ENCODE data around the gene TSPYL6. TPM values are rescaled to one million over a fixed set of nuclear protein-coding genes. Genes with fewer than 3 reads are reported as not detected.

The TSPYL6 gene
- total RNA-seq, 1 experiment from 2014 or later: not detected

DNA sequence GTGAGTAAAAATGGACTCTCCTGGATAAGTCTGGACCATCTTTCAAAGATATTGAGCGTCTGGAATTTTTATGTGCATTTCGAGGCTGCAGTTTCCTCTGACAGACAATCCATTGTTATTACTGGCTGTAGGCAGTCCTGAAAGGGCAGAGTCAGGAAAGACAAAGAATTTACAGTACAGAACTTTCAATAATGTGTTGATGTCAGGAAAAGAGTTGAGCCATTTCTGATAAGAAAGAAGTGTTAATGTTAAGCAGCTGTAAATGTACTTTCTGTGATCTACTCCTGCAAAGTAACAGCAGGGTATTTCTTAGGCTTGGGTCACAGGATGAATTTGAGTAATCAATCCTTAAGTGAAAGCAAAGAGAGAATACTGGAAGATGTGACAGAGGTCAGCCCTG, 29.8 kb downstream of the TSPYL6 start:
- Mint-ChIP-seq H3K9me3 (peaks cover 5% of the 10 kb centered on the region), H3K27me3 (ENCODE audit: low read depth) (no peaks in the 10 kb centered on the region), H3K27ac (no peak overlapping the region), H3K36me3 (no peaks in the 10 kb centered on the region), H3K4me3 (no peak overlapping the region), H3K4me1 (peaks cover 22% of the 10 kb centered on the region)
- CTCF ChIA-PET: interaction anchor here (1.0 kb wide), 1 partner anchor 13 kb away, joined by 3 read pairs; no protein-coding TSS in a partner anchor
- TF ChIP-seq, protein P1, sequence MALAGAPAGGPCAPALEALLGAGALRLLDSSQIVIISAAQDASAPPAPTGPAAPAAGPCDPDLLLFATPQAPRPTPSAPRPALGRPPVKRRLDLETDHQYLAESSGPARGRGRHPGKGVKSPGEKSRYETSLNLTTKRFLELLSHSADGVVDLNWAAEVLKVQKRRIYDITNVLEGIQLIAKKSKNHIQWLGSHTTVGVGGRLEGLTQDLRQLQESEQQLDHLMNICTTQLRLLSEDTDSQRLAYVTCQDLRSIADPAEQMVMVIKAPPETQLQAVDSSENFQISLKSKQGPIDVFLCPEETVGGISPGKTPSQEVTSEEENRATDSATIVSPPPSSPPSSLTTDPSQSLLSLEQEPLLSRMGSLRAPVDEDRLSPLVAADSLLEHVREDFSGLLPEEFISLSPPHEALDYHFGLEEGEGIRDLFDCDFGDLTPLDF (CRISPR knock-in tag; IDR thresholded peaks at IDR 0.05): no peak
- no peak for TF ChIP-seq NFE2L1 (CRISPR knock-in tag; IDR thresholded peaks at IDR 0.05)
- TF ChIP-seq ZNF121 (CRISPR knock-in tag; IDR thresholded peaks at IDR 0.05): no peak
- TF ChIP-seq, protein P2, sequence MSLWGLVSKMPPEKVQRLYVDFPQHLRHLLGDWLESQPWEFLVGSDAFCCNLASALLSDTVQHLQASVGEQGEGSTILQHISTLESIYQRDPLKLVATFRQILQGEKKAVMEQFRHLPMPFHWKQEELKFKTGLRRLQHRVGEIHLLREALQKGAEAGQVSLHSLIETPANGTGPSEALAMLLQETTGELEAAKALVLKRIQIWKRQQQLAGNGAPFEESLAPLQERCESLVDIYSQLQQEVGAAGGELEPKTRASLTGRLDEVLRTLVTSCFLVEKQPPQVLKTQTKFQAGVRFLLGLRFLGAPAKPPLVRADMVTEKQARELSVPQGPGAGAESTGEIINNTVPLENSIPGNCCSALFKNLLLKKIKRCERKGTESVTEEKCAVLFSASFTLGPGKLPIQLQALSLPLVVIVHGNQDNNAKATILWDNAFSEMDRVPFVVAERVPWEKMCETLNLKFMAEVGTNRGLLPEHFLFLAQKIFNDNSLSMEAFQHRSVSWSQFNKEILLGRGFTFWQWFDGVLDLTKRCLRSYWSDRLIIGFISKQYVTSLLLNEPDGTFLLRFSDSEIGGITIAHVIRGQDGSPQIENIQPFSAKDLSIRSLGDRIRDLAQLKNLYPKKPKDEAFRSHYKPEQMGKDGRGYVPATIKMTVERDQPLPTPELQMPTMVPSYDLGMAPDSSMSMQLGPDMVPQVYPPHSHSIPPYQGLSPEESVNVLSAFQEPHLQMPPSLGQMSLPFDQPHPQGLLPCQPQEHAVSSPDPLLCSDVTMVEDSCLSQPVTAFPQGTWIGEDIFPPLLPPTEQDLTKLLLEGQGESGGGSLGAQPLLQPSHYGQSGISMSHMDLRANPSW (CRISPR knock-in tag; conservative IDR thresholded peaks at IDR 0.05; ENCODE audit: low read depth): no peak
- TF ChIP-seq ZNF317 (CRISPR knock-in tag; IDR thresholded peaks at IDR 0.05; ENCODE audit: borderline replicate concordance, low read depth): no peak
- TF ChIP-seq, protein P3, sequence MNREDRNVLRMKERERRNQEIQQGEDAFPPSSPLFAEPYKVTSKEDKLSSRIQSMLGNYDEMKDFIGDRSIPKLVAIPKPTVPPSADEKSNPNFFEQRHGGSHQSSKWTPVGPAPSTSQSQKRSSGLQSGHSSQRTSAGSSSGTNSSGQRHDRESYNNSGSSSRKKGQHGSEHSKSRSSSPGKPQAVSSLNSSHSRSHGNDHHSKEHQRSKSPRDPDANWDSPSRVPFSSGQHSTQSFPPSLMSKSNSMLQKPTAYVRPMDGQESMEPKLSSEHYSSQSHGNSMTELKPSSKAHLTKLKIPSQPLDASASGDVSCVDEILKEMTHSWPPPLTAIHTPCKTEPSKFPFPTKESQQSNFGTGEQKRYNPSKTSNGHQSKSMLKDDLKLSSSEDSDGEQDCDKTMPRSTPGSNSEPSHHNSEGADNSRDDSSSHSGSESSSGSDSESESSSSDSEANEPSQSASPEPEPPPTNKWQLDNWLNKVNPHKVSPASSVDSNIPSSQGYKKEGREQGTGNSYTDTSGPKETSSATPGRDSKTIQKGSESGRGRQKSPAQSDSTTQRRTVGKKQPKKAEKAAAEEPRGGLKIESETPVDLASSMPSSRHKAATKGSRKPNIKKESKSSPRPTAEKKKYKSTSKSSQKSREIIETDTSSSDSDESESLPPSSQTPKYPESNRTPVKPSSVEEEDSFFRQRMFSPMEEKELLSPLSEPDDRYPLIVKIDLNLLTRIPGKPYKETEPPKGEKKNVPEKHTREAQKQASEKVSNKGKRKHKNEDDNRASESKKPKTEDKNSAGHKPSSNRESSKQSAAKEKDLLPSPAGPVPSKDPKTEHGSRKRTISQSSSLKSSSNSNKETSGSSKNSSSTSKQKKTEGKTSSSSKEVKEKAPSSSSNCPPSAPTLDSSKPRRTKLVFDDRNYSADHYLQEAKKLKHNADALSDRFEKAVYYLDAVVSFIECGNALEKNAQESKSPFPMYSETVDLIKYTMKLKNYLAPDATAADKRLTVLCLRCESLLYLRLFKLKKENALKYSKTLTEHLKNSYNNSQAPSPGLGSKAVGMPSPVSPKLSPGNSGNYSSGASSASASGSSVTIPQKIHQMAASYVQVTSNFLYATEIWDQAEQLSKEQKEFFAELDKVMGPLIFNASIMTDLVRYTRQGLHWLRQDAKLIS (CRISPR knock-in tag; IDR thresholded peaks at IDR 0.05; ENCODE audit: borderline replicate concordance): no peak
- no peak for DNase-seq (ENCODE audit: low spot score)
- no peak for ATAC-seq
- POLR2A ChIA-PET: no interaction called here

DNA sequence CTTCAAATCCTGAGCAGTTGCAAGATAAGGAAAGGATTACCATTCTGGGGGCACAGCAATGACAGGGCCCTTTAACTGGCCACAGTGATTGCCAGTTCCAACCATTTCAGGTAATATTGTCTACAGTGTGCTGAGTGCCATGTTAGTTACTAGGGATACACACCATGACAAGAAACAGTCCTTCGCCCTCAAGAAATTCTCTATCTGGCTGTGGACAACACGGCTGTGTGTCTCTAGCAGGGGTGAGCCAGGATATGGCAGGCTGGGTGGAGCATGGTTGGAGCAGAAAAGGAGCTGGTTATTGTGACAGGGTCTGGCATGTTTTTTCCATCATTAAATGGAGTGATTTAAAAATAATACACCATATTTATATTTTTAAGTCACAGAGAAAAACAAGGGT, 31.0 kb downstream of the TSPYL6 start:
- ATAC-seq: no peak
- ChIA-PET CTCF (no interaction called here), POLR2A (no interaction called here)
- no peak for DNase-seq (ENCODE audit: low spot score)
- no peaks in the 10 kb centered on the region for H3K36me3 Mint-ChIP-seq
- peaks cover 5% of the 10 kb centered on the region for H3K9me3 Mint-ChIP-seq
- H3K4me1 Mint-ChIP-seq: peaks cover 21% of the 10 kb centered on the region
- no peak overlapping the region for H3K27ac Mint-ChIP-seq
- no peaks in the 10 kb centered on the region for H3K27me3 Mint-ChIP-seq (ENCODE audit: low read depth)
- no peak overlapping the region for H3K4me3 Mint-ChIP-seq
- TF ChIP-seq, protein P4, sequence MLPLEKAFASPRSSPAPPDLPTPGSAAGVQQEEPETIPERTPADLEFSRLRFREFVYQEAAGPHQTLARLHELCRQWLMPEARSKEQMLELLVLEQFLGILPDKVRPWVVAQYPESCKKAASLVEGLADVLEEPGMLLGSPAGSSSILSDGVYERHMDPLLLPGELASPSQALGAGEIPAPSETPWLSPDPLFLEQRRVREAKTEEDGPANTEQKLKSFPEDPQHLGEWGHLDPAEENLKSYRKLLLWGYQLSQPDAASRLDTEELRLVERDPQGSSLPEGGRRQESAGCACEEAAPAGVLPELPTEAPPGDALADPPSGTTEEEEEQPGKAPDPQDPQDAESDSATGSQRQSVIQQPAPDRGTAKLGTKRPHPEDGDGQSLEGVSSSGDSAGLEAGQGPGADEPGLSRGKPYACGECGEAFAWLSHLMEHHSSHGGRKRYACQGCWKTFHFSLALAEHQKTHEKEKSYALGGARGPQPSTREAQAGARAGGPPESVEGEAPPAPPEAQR (CRISPR knock-in tag; IDR thresholded peaks at IDR 0.05): no peak
- TF ChIP-seq GABPB1 (CRISPR knock-in tag; IDR thresholded peaks at IDR 0.05) (no peak), NFYB (CRISPR knock-in tag; conservative IDR thresholded peaks at IDR 0.05; ENCODE audit: low read depth) (no peak), SOX15 (CRISPR knock-in tag; IDR thresholded peaks at IDR 0.05) (no peak), TEAD4 (CRISPR knock-in tag; IDR thresholded peaks at IDR 0.05) (no peak), CBFB (CRISPR knock-in tag; IDR thresholded peaks at IDR 0.05; ENCODE audit: low read depth) (no peak), ZNF219 (CRISPR knock-in tag; IDR thresholded peaks at IDR 0.05; ENCODE audit: borderline replicate concordance) (no peak), FOXK1 (CRISPR knock-in tag; IDR thresholded peaks at IDR 0.05) (no peak), RELA (CRISPR knock-in tag; IDR thresholded peaks at IDR 0.05; ENCODE audit: borderline replicate concordance) (no peak), ZNF138 (CRISPR knock-in tag; conservative IDR thresholded peaks at IDR 0.05) (no peak), NFE2L1 (CRISPR knock-in tag; IDR thresholded peaks at IDR 0.05) (no peak)
- TF ChIP-seq, protein P5, sequence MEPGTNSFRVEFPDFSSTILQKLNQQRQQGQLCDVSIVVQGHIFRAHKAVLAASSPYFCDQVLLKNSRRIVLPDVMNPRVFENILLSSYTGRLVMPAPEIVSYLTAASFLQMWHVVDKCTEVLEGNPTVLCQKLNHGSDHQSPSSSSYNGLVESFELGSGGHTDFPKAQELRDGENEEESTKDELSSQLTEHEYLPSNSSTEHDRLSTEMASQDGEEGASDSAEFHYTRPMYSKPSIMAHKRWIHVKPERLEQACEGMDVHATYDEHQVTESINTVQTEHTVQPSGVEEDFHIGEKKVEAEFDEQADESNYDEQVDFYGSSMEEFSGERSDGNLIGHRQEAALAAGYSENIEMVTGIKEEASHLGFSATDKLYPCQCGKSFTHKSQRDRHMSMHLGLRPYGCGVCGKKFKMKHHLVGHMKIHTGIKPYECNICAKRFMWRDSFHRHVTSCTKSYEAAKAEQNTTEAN (CRISPR knock-in tag; IDR thresholded peaks at IDR 0.05): no peak
- TF ChIP-seq, protein P6, sequence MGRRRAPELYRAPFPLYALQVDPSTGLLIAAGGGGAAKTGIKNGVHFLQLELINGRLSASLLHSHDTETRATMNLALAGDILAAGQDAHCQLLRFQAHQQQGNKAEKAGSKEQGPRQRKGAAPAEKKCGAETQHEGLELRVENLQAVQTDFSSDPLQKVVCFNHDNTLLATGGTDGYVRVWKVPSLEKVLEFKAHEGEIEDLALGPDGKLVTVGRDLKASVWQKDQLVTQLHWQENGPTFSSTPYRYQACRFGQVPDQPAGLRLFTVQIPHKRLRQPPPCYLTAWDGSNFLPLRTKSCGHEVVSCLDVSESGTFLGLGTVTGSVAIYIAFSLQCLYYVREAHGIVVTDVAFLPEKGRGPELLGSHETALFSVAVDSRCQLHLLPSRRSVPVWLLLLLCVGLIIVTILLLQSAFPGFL (CRISPR knock-in tag; IDR thresholded peaks at IDR 0.05; ENCODE audit: borderline replicate concordance): no peak
- TF ChIP-seq, protein P7, sequence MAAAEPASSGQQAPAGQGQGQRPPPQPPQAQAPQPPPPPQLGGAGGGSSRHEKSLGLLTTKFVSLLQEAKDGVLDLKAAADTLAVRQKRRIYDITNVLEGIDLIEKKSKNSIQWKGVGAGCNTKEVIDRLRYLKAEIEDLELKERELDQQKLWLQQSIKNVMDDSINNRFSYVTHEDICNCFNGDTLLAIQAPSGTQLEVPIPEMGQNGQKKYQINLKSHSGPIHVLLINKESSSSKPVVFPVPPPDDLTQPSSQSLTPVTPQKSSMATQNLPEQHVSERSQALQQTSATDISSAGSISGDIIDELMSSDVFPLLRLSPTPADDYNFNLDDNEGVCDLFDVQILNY (CRISPR knock-in tag; IDR thresholded peaks at IDR 0.05): no peak
- TF ChIP-seq, protein P8, sequence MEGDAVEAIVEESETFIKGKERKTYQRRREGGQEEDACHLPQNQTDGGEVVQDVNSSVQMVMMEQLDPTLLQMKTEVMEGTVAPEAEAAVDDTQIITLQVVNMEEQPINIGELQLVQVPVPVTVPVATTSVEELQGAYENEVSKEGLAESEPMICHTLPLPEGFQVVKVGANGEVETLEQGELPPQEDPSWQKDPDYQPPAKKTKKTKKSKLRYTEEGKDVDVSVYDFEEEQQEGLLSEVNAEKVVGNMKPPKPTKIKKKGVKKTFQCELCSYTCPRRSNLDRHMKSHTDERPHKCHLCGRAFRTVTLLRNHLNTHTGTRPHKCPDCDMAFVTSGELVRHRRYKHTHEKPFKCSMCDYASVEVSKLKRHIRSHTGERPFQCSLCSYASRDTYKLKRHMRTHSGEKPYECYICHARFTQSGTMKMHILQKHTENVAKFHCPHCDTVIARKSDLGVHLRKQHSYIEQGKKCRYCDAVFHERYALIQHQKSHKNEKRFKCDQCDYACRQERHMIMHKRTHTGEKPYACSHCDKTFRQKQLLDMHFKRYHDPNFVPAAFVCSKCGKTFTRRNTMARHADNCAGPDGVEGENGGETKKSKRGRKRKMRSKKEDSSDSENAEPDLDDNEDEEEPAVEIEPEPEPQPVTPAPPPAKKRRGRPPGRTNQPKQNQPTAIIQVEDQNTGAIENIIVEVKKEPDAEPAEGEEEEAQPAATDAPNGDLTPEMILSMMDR (IDR thresholded peaks at IDR 0.05): no peak
- TF ChIP-seq, protein P9, sequence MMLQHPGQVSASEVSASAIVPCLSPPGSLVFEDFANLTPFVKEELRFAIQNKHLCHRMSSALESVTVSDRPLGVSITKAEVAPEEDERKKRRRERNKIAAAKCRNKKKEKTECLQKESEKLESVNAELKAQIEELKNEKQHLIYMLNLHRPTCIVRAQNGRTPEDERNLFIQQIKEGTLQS (CRISPR knock-in tag; conservative IDR thresholded peaks at IDR 0.05): no peak

Data from WTC11 (cell line).